ENCODE data around the gene AGAP1. TPM values are rescaled to one million over a fixed set of nuclear protein-coding genes. Genes with fewer than 3 reads are reported as not detected.

Gene AGAP1
- total RNA-seq, 1 experiment from 2014 or later = 44.8 TPM

DNA sequence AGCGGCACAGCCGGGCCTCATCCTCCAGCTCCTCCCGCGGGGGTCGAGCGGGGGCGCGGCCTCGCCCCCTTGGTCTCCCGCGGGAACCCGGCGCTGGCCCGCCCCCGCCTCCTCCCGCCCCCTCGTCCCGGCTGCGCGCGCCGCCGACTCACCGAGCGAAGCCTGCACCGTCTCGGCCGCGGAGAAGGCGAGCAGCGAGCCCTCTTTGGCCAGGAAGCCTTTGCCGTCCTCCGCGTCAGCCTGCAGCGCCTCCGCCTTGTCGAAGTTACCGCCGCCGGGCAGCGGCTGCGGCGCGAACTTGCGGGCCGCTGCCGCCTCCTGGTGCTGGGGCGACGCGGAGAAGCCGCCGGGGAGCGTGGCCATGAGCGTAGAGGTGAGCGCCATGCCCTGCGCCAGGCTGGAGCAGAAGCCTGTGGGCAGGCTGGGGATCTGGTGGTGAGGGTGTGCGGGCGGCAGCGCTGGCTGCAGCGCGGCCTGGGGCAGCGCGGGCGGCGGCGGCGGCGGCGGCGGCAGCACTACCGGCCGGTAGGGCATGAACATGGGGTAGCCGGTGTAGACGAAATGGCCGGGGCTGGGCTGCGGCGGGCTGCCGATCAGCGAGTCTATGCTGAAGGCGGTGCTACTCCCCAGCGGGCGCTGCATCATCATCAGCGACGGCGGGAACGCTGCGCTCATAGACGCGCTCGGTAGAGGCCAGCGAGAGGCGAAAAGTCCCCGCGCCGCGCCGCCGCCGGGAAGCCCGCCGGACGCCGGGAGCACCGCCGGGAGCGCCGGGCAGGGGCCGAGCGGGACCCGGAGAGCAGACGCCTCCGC lies 673.7 kb downstream of the AGAP1 start:
- no peak for DNase-seq (ENCODE audit: low spot score)

DNA sequence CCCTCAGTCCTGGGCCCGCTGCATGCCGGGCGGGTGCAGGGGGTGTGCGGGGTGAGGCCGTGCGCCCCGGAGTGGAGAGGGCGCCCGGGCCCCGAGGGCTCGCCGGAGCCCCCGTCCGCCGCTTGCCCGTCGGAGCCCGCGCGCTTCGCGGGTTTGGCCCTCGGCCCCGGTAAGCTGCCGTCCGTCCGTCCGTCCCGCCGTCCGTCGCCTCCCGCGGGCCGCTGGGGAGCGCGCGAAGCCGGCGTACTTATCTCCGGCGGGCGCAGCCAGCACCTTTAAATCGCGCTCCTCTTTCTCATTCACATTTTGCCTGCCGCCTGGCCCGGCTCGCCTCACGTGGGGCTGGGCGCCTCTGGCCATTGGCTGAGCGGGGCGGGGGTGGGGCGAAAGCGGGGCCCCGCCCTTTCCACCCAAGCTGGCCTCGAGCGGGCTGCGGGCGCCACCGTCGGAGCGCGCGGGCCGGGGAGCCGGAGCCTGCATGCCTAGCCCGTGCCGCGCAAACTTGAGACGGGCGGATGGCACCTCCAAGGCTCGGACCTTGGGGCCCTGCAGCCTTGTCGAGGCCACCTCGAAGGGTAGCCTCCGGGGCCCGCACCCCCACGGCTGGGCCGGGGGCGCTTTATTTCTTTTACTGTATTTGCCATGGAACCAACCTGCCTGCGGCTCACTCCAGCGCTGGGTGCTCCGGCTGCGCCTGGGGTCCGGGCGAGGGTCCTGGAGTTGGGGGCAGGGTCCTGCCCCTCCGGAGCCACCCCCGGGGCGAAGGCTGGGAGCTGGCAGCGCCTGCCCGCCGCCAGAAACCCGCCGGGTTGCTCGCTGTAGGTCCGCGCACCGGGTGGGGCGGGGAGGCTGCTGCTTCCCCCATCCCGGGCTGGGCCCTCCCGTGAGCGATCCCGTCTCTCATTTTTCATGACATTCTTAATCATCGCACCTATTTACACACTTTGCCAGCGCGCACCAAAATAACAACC lies 674.6 kb downstream of the AGAP1 start, which contains the start of gene GBX2:
Gene GBX2 (minus strand): TSS at position 277 of the 971 bp plus-strand sequence. CDS start 415 bp downstream, outside the sequence.
- no peak for DNase-seq (ENCODE audit: low spot score)

DNA sequence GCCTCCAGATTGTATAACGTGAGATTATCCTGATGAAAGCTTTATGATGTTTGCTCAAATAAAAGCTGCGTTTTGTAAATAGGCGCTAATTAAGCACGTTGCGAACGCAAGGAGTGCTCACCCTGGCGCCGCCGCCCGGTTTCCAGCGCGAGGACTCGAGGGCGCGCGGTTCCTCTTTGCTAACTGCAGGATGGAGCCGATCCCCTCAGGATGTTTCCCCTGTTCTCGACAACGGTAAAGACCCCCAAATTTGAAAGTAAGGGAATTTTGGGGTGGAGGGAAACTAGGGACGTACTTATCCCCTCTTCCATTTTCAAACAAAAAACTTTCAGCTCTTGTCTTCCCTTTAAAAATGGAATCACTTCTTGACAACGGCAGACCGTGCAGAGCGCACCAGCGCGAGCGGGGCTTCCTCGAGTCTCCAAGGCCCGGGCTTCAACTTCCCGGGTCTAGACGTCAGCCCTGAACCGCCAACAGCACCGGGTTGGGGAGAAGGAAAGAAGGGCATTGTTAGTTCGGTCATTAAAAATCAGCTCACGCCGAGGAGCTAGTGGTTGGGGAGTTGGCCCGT lies 675.4 kb downstream of the AGAP1 start:
- DNase-seq (ENCODE audit: low spot score) = no peak

DNA sequence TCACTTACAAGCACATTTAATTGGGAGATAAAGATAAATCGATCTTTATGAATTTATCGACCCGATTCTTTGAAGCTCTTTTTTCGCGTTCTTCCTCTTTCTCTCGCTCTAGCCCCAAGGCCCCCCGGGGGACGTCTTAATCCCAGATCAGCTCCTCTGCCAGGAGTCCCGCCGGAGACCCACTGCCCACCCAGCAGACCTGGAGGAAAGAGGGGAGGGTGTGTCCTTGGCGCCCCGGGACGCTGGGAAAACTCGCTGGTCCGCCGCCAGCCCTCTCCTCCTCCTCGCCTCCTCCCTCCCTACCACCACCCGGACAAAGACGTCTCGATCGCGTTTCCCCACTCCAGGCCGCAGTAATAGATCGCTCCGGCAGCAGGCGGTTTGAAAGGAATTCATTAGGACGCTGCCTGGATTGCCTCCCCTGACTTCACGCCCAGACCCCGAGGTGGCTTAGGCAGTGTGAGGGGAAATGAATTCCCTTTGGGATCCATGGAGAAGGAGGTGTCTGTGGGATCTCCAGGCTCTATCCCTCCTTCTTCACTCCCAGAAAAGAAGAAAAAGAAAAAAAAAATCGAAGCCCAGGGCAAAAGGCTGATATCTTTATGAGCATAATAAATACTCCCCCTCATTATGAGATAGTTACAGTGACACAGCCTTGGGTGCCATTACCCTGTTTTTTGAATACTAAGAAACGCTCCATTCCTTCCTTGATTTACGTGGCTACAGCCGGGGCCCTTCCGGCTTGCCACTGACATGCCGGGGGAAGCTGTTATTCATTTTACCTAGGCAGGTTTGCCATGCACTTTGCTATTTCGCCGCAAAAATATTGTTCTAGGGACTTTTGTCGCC lies 676.1 kb downstream of the AGAP1 start:
- no peak for DNase-seq (ENCODE audit: low spot score)

DNA sequence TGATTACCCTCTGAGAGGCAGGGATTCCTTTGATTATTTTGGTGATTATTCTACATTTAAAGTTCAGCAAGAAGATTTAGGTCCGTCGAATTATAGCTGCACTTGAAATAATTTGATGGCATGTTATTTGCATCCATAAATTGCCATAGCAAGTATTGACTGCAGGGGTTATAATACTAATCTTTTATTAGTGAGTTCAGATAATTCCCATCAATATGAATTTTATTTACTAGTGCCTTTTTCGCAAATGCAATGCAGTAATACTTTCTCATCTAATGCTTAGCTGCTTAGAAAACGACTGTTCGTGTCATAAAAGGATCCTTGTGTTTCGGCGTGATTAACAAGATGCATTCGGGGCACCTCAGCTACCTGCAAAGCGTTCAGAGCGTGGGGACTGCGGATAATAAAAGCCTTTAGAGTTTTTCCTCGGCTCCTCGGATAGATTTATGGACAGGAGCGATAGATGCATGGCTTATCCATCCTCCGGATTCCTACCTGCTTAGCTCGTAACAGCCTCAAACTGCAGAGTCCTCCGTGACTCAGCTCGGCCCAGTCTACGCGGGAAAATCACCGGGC lies 676.8 kb downstream of the AGAP1 start:
- DNase-seq (ENCODE audit: low spot score) = no peak

DNA sequence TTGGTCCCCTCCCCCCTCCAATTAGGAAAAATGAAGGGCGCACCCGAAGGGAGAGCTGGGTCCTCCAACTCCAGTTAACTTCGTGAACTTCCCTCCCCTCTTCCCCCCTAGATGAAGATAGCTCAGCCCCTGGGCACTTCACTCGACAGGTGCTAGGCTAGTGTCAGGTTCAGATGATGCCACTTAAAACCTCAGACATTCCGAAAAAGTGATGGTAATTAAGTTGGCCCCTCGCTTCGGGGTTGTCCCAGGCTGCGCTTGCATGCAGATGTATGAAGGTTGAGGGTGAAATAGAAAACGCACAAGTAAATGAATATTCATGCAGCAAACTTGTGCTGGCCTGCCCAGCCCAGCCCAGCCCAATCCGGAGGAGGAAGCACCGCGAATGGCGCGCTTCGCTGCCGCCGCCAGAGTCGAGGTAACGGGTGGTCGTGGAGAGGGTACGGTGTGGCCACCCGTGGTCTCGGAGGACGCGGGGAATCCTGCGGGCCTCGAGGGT lies 677.4 kb downstream of the AGAP1 start:
- no peak for DNase-seq (ENCODE audit: low spot score)

DNA sequence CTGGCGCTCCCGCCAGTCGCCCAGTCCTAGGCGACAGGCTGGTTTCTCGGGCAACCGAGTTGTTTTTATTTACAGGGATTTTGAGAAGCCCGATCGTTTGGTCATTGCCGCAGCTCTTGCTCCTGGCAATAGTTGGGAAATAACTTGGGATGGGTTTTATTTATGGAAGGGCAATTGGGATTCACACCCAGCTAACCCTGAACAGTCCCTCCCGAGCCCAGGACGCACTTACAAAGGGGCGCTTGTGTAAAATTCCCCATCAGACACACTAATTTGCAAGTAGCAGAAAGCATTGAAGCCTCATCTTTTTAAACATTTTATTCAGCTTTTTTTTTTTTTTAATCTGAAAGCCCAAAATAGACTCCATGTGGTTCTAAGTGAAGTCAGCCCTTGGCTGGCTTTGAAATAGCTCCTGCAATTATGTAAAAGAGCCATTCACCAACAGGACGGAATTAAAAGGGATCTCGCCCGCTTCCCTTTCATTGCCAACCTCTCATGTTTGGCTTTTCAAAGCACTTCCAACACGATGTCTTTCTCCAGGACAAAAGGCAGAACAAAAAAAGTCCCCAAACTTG lies 677.9 kb downstream of the AGAP1 start:
- DNase-seq (ENCODE audit: low spot score) = no peak

DNA sequence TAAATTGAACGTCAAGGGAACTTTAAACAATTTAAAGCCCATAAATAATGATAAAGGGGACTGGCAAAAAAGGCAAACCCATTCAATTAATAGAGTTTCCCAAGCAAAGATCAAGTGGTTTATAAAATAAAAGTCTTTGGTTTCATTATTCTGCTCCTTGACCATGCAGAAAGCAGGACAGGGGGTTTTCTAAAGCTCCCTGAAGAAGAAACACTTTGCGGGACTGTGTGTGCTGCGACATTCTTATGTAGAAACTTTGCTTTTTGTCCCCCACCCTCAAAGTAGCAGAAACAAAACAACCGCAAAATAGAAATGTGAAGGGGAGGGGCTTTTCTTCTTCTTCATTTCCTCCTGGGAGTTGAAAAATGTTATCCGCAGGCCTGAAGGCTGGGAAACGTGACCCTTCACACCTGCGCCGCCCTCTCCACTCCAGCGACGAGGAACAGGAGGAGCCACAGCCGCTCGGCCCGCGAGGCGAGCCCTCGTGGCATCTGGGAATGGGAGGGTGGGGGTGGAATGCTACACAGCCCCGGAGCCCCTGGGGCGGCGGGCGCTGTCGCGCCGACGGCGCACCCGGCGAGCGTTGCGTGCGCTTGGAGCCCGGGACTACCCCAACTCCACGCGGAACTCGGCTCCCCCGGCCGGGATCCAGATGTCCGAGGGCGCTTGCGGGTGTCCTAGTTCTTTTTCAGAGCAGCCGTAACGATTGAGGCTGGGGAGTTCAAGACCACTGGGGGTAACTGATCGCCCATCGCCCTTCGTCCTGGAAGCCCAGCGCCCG lies 678.6 kb downstream of the AGAP1 start:
- no peak for DNase-seq (ENCODE audit: low spot score)

DNA sequence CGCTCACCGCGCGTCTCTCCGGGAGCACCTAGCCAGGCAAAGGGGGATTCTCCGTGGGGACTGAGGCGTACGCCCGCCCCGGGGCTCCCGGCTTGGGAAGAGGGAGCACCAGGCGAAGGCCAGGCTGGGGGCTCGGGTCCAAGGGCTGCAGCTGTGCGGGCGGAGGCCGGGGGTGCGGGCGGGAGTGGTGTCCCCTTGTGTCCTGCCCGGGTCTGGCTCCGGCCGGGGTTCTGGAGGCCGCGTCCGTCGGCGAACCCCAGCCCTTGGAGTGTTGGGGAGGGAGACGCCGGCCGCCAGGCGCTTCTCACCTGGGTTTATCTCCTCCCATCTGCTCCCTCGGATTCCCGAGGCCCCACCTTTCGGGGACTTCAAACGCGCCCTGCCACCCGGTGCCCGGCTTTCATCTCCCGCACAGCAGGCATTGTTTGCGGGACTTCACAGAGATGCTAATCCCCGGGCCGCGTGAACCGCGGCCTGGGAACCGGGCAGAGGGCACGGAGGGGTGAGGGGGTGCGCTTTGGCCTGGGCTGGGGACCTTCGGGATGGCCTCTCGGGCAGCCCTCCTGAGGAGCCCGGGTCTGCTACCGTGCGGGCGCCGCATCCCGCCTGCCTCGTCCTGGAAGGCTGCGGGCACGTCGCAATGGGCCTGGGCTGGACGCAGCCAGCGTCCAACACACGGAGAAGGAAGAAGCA lies 679.3 kb downstream of the AGAP1 start:
- DNase-seq (ENCODE audit: low spot score) = no peak

DNA sequence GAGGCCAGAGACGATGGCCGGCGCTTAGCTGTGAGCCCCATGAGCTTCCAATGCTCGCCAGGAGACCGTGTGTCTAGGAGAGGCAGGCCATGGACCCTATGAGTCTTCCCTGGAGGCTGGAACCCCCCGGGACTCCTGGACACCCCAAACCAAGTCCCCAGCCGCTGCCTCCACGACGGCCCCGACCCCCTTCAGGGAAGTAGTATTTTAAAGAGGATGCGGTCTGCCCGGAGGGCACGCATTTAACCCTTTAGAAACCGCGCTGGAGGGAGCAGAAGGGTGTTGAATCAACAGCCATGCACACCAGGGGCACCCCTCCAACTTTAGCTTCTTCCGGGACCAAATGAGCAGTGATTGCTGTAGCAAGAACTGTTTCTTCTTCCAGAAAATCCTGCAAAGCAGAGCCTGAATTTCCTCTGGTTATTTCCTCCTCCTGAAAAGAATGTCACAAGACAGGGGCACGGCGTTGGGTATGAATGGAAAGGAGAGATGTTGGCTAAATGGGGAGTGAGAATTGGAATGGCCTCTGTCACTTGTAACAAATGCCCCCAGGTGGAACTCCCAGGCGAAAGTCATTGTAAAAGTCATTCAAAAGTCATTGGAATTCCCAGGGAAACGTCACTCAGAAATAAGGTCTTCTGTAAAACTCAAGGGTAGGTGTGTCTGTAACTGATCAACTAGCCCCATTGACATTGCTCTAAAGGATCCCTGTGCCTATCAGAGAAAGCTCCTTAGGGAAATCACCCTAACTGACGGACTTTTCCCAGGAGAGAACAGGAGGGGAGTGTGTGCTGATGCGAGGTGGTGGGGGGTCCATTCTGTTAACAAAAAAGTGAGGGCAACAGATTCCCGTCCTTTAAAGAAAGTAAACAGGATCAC lies 680.1 kb downstream of the AGAP1 start:
- DNase-seq (ENCODE audit: low spot score) = no peak

DNA sequence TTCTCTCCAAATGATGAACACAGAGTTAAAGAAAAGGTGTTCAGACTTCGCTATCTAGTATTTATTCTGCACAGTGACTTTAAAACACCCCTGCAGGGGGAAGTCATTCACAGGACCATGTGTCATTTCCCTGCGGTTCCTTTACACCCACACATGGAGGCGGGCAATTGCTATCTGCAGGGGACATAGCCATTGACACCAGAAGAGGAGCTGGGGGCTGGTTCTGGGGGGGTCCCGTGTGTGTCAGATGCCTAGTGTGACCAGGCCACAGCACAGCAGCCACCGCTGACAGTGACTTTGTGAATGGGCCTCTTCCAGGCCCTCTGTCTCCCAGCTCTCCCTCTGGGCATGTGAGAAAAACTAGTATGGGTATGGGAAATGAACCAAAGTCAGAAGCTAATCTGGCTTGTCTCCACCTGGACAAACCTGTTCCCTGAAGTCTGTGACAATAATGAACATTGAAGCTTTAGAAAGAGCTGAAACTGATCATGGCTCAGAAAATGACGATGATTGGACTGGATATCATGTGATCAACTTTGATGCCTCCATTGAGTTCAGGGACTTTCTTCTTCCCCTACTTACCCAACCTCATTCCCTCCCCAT lies 681.8 kb downstream of the AGAP1 start:
- no peak for DNase-seq (ENCODE audit: low spot score)

DNA sequence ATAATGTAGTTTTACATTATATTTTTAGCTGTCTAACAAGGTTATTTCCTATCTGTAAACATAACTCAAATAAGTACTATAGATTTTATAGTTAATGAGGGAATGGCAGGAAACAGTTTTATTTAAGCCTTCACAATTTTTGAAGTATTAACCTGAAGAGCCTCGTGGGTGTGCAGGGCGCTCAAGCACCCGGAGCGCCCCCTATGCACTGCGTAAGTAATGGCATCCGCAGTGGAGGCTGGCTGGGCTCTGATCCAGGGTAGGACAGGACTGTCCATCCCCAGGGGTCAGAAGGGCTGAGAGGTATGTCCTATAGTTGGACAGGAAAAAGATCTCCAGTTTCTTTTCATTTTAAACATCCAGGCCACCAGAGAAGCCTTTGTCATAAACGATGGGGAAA lies 682.6 kb downstream of the AGAP1 start:
- peak; percentile 51 for DNase-seq (ENCODE audit: low spot score)

DNA sequence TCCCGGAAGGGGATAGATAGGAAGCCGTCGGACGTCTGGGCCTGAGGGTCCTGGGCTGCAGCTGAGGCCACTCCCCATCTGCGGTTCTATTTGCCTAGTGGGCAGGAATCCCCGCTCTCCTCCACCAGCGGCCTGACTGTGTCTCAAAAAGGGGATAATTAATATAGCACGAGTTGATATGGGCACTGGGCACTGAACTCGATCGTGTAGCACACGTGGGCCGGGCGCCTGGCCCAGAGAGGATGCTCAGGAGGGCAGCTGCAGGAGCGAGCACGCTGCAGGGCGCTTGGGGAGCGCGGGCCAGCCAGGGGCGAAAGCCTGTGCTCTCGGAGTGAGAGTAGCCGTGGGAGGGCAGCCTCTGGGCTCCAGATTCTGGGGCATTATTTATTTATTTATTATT lies 683.1 kb downstream of the AGAP1 start:
- no peak for DNase-seq (ENCODE audit: low spot score)

DNA sequence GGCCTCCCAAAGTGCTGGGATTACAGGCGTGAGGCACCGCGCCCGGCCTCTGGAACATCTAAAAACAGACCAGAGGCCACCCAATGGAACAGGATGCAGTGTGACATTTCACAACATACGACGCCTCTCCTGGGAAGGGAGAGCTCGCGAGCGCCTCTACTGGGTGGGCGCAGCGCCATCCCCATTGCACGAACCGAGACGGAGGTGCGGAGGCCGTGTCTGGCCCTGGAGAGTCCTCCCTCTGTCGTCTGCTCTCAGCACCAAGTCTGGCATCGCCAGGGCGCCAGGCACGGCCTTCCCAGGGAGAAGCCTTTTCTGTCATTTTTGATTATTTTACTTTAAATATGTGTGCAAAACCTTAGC lies 683.7 kb downstream of the AGAP1 start:
- DNase-seq (ENCODE audit: low spot score) = no peak

DNA sequence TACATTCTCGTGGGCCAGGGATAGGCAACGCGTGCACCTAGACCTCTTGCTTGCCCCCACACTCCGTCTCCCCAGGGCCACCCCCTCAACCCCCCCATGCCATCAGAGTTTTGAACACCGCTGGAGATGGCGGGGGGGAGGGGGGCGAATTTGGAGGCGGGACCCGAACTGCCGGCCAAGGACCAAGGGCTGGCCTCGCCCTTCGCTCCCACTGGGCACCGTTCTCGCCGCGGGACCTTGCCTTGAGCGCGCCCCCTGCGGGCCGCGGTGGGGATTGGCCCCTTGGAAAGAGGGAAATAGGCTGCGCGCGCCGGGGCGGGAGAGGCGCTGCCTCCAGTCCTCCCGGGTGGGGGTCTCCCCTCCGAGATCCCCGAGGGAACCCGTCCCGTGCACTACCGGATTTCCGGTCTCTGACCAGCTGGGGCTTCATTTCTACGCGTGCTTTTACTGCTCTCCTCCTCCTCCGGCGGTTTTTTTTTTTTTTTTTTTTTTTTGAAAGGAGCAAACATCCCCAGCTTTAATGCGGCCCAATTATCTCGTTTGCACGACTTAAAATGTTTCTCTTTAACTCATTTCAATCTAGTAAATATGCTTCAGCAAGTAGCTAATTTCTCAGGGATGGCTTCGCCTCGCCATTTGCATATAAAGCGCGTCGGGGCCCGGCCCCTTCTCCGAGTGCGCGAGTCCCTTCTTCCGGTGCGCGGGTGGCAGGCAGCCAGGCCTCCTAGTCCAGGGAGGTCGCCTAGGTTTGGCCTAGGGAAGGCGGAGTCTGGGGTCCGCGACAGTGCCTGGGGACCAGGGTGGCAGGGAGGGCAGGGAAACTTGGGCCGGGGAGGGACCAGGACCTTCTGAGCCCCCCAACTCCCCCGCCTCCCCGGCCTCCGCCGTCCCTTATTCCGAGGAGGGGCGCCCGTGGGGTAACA lies 684.4 kb downstream of the AGAP1 start:
- peak; percentile 66 for DNase-seq (ENCODE audit: low spot score)

DNA sequence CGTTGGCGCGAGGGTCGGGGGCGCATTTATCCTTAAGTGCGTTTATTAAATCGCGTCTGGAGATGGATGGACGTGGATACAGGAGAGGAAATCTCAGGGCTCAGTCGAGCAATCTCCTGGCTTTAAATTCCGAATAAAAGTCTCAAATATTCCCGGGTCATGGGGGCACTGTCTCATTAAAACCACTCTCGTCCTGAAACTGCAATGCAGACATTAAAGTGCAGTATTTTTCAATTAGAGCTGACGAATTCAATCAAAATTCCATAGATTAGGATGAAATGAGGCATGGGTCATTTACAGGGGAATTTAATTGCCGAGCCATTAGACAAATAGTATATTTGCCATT lies 685.0 kb downstream of the AGAP1 start:
- no peak for DNase-seq (ENCODE audit: low spot score)

Data from HT-29 (cell line).